Hepatocyte (in vitro differentiated cells): ENCODE results near the gene TBC1D24. TPM values are rescaled to one million over a fixed set of nuclear protein-coding genes. Genes with fewer than 3 reads are reported as not detected.

ENCODE experiments used
- DNase-seq: peaks from one replicate; pipeline ENCODE4 v3.0.0-alpha.2; 2016; ENCODE audit warnings: low spot score
- H2AFZ ChIP-seq: fragments of 200-600 bp; sonication (generic); 2 replicates; pipeline ENCODE4 v1.6.0; 2016; ENCODE audit warnings: antibody characterized with exemption, mild to moderate bottlenecking
- H3K27ac ChIP-seq: fragments of 200-600 bp; sonication (generic); 2 replicates; pipeline ENCODE4 v1.5.1; 2016; ENCODE audit warnings: mild to moderate bottlenecking
- H3K27me3 ChIP-seq: fragments of 200-600 bp; sonication (generic); 2 replicates; pipeline ENCODE4 v1.6.1; 2016
- H3K36me3 ChIP-seq: fragments of 200-600 bp; sonication (generic); replicated peaks from 2 replicates; pipeline ENCODE4 v1.5.1; 2016; ENCODE audit warnings: low read depth; ENCODE audit not compliant: insufficient read depth
- H3K4me1 ChIP-seq: fragments of 200-600 bp; sonication (generic); 2 replicates; pipeline ENCODE4 v1.5.1; 2016; ENCODE audit warnings: mild to moderate bottlenecking, moderate library complexity; ENCODE audit not compliant: insufficient read depth
- H3K4me2 ChIP-seq: fragments of 200-600 bp; sonication (generic); 2 replicates; pipeline ENCODE4 v1.6.0; 2016
- H3K4me3 ChIP-seq: fragments of 200-600 bp; sonication (generic); 2 replicates; pipeline ENCODE4 v1.5.1; 2016; ENCODE audit warnings: mild to moderate bottlenecking
- H3K79me2 ChIP-seq: fragments of 200-600 bp; sonication (generic); 2 replicates; pipeline ENCODE4 v1.6.0; 2017; ENCODE audit warnings: mild to moderate bottlenecking
- H3K9me2 ChIP-seq: fragments of 200-600 bp; sonication (generic); replicated peaks from 2 replicates; pipeline ENCODE4 v1.6.0; 2017; ENCODE audit warnings: mild to moderate bottlenecking; ENCODE audit not compliant: insufficient read depth
- H3K9me3 ChIP-seq: fragments of 200-600 bp; sonication (generic); 2 replicates; pipeline ENCODE4 v1.5.1; 2016; ENCODE audit warnings: low read depth, mild to moderate bottlenecking
- H4K20me1 ChIP-seq: fragments of 200-600 bp; sonication (generic); 2 replicates; pipeline ENCODE4 v1.6.0; 2016; ENCODE audit warnings: mild to moderate bottlenecking; ENCODE audit not compliant: insufficient read depth, poor library complexity, severe bottlenecking
- CTCF ChIP-seq: fragments of 200-600 bp; sonication (generic); IDR thresholded peaks from 2 replicates; pipeline ENCODE4 v1.5.1; 2016; ENCODE audit warnings: antibody characterized with exemption, mild to moderate bottlenecking; ENCODE audit not compliant: poor library complexity
- EZH2 ChIP-seq: fragments of 200-600 bp; sonication (generic); IDR thresholded peaks from 2 replicates; pipeline ENCODE4 v1.6.1; 2016; ENCODE audit warnings: antibody characterized with exemption, mild to moderate bottlenecking, borderline replicate concordance
- EZH2phosphoT487 ChIP-seq: fragments of 200-600 bp; sonication (generic); IDR thresholded peaks from one replicate; pipeline ENCODE4 v1.6.1; 2018; ENCODE audit warnings: antibody characterized with exemption, mild to moderate bottlenecking, low read depth, moderate library complexity; ENCODE audit not compliant: unreplicated experiment, severe bottlenecking
- WGBS: methylation state at CpG from one replicate; pipeline ENCODE4 v1.1.6; 2016; ENCODE audit warnings: low lambda C conversion rate; ENCODE audit errors: missing lambda C conversion rate; 5-methylcytosine and 5-hydroxymethylcytosine counted together
- polyA plus RNA-seq: library from polyadenylated mRNA; unstranded; fragments of >200 nt; fragmentation: Nextera tagmentation; extraction: Ambion mirVana; gene quantifications from 2 replicates; pipeline ENCODE4 v1.2.1, GENCODE V29; 2016
- total RNA-seq: library from RNA; depleted of rRNA; stranded (reverse); fragments of >200 nt; gene quantifications from 2 replicates; pipeline ENCODE4 v1.2.3, GENCODE V29; 2014

Gene TBC1D24
- total and polyA plus RNA-seq, 2 experiments from 2014 or later: 8.3 to 13.6 TPM

GRCh38 chr16:2481676-2482075 is 6.7 kb downstream of the TBC1D24 start:
- TF ChIP-seq EZH2phosphoT487 (no peak), CTCF (no peak), EZH2 (no peak)
- Histone ChIP-seq H3K9me3 (no peaks in the 10 kb centered on the region), H3K27me3 (no peaks in the 10 kb centered on the region), H3K36me3 (no peaks in the 10 kb centered on the region), H4K20me1 (peaks cover 24% of the 10 kb centered on the region), H3K79me2 (peaks cover 81% of the 10 kb centered on the region), H3K9me2 (no peaks in the 10 kb centered on the region), H3K27ac (no peak overlapping the region), H3K4me2 (no peak overlapping the region), H3K4me3 (no peak overlapping the region), H3K4me1 (peaks cover 33% of the 10 kb centered on the region), H2AFZ (no peak overlapping the region)
- DNase-seq: no peak
- 77% methylated on average over 7 of the region's 7 CpGs for WGBS

- H4K20me1 ChIP-seq: peaks cover 18% of the 10 kb centered on the region
- peaks cover 81% of the 10 kb centered on the region for H3K79me2 ChIP-seq
- no peak overlapping the region for H2AFZ ChIP-seq
- WGBS: 95% methylated on average over 13 of the region's 13 CpGs
- H3K27me3 ChIP-seq: no peaks in the 10 kb centered on the region
- H3K9me3 ChIP-seq: no peaks in the 10 kb centered on the region
- H3K9me2 ChIP-seq: no peaks in the 10 kb centered on the region
- no peak overlapping the region for H3K4me2 ChIP-seq
- no peak overlapping the region for H3K4me3 ChIP-seq
- no peaks in the 10 kb centered on the region for H3K36me3 ChIP-seq
- no peak for DNase-seq
- H3K27ac ChIP-seq: no peak overlapping the region
- TF ChIP-seq EZH2 (no peak), EZH2phosphoT487 (no peak), CTCF (no peak)
- peaks cover 28% of the 10 kb centered on the region for H3K4me1 ChIP-seq
Observed at GRCh38 chr16:2482249-2482648, 7.3 kb downstream of the TBC1D24 start.

- TF ChIP-seq EZH2phosphoT487: no peak
- TF ChIP-seq EZH2: no peak
- no peak overlapping the region for H2AFZ ChIP-seq
- H3K9me2 ChIP-seq: no peaks in the 10 kb centered on the region
- no peak overlapping the region for H3K27ac ChIP-seq
- 83% methylated on average over 31 of the region's 32 CpGs for WGBS
- H3K79me2 ChIP-seq: peaks cover 81% of the 10 kb centered on the region
- DNase-seq: no peak
- H3K27me3 ChIP-seq: no peaks in the 10 kb centered on the region
- H3K9me3 ChIP-seq: no peaks in the 10 kb centered on the region
- H3K4me3 ChIP-seq: no peak overlapping the region
- peaks cover 13% of the 10 kb centered on the region for H4K20me1 ChIP-seq
- H3K4me2 ChIP-seq: peak overlapping the region; percentile 8
- no peaks in the 10 kb centered on the region for H3K36me3 ChIP-seq
- peaks cover 21% of the 10 kb centered on the region for H3K4me1 ChIP-seq
Observed at GRCh38 chr16:2482708-2483534, 8.0 kb downstream of the TBC1D24 start.
